Vagina (tissue), 2 donors: ENCODE data around the gene CXorf49. TPM values are rescaled to one million over a fixed set of nuclear protein-coding genes. Genes with fewer than 3 reads are reported as not detected.
"Not testable (repeated sequence)": the region's sequence is repeated elsewhere in the genome, so short reads cannot be mapped to it uniquely, and the experiment has no call there.

Experiments
- DNase-seq, 2 donors: peaks; one replicate each; pipeline ENCODE4 v3.0.0-alpha.2; 2017; ENCODE audit errors: extremely low spot score in 2 of 2
- H3K27ac ChIP-seq: fragments of 200-600 bp; sonication (generic); one replicate; pipeline ENCODE4 v1.5.1; 2019
- H3K27me3 ChIP-seq: fragments of 200-600 bp; sonication (generic); one replicate; pipeline ENCODE4 v1.5.1; 2019
- H3K36me3 ChIP-seq, 2 donors: fragments of 200-600 bp; sonication (generic); one replicate each; pipeline ENCODE4 v1.5.1; 2017 to 2019
- H3K4me1 ChIP-seq: fragments of 200-600 bp; sonication (generic); one replicate; pipeline ENCODE4 v1.5.1; 2019
- H3K4me3 ChIP-seq, 2 donors: fragments of 200-600 bp; sonication (generic); 1 replicate in 1 of 2; 2 replicates in 1 of 2; pipeline ENCODE4 v1.5.1; 2016 to 2019
- H3K9me3 ChIP-seq: fragments of 200-600 bp; sonication (generic); one replicate; pipeline ENCODE4 v1.5.1; 2019
- POLR2A ChIP-seq, 2 donors: fragments of 450-650 bp; IDR thresholded peaks; one replicate each; pipeline ENCODE4 v1.6.1; 2017; ENCODE audit warnings: antibody characterized with exemption in 2 of 2, mild to moderate bottlenecking in 2 of 2, moderate library complexity in 2 of 2
- POLR2AphosphoS5 ChIP-seq, 2 donors: sonication (generic); formaldehyde crosslinking; IDR thresholded peaks; one replicate each; pipeline ENCODE4 v1.9.0; 2017; ENCODE audit warnings: antibody characterized with exemption in 2 of 2, mild to moderate bottlenecking in 2 of 2, low read depth in 1 of 2; ENCODE audit not compliant: insufficient read depth in 1 of 2
- intact Hi-C: fragments of 100-400 bp; cut with DNase I; formaldehyde crosslinking; loops from one replicate; pipeline ENCODE4 v1.15.1; 2023
- total RNA-seq: library from RNA; depleted of rRNA; stranded (reverse); fragments of >200 nt; gene quantifications from one replicate; pipeline ENCODE4 v1.2.3, GENCODE V29; 2016
- TF ChIP-seq, protein P1 (sequence below), 3 experiments: fragments of 450-650 bp in 2 of 3; fragments of 200-600 bp in 1 of 3; sonication (generic) in 1 of 3; IDR thresholded peaks; one replicate each; pipeline ENCODE4 v1.5.1; 2017 to 2019; ENCODE audit warnings: antibody characterized with exemption in 3 of 3, mild to moderate bottlenecking in 2 of 3, moderate library complexity in 2 of 3

The CXorf49 gene
- total RNA-seq, 1 donor from 2014 or later, result not detected

- H3K4me3 ChIP-seq, result no peak overlapping the region
- H3K27me3 ChIP-seq, result no peaks in the 10 kb centered on the region
- peak in 1 of 2 donors; percentile 47 for DNase-seq
- H3K9me3 ChIP-seq, result no peaks in the 10 kb centered on the region
- intact Hi-C loops, result no loop called here
- no peak overlapping the region for H3K27ac ChIP-seq
- H3K36me3 ChIP-seq, result no peaks in the 10 kb centered on the region
- TF ChIP-seq, protein P1, sequence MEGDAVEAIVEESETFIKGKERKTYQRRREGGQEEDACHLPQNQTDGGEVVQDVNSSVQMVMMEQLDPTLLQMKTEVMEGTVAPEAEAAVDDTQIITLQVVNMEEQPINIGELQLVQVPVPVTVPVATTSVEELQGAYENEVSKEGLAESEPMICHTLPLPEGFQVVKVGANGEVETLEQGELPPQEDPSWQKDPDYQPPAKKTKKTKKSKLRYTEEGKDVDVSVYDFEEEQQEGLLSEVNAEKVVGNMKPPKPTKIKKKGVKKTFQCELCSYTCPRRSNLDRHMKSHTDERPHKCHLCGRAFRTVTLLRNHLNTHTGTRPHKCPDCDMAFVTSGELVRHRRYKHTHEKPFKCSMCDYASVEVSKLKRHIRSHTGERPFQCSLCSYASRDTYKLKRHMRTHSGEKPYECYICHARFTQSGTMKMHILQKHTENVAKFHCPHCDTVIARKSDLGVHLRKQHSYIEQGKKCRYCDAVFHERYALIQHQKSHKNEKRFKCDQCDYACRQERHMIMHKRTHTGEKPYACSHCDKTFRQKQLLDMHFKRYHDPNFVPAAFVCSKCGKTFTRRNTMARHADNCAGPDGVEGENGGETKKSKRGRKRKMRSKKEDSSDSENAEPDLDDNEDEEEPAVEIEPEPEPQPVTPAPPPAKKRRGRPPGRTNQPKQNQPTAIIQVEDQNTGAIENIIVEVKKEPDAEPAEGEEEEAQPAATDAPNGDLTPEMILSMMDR (IDR thresholded peaks at IDR 0.05), result no peak
- TF ChIP-seq POLR2AphosphoS5 (IDR thresholded peaks at IDR 0.05; ENCODE audit: insufficient read depth in 1 of 2, low read depth in 1 of 2) (no peak), POLR2A (IDR thresholded peaks at IDR 0.05) (no peak)
- no peaks in the 10 kb centered on the region for H3K4me1 ChIP-seq
Measured at GRCh38 chrX:71671043-71671780, 46.9 kb downstream of the CXorf49 start.

GRCh38 chrX:71669947-71670346 lies 48.1 kb downstream of the CXorf49 start:
- H3K9me3 ChIP-seq, H3K4me1 ChIP-seq, H3K27me3 ChIP-seq, H3K36me3 ChIP-seq, H3K4me3 ChIP-seq, H3K27ac ChIP-seq, intact Hi-C loops: not testable (repeated sequence)
- peak in 1 of 2 donors; percentile 54 for DNase-seq

DNA sequence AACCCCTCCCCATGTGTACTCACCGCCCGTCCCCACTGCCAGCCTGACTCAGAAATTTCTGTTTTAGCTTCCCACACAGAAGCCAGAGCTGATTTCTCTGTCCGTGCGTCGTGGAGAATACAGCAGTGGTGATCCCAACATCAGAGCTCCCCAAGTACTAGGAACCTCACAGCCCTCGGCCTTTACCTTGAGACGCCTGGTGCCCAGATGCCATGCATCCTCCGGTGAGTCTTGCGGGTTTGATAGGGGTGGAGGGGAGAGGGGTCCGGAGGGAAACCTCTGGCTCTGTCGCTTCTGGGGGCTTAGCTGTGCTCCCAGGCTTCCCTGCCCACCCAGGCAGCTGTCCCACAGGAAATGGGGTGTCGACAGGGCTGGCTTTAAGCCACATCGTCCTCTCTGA lies 48.6 kb downstream of the CXorf49 start:
- peak in 1 of 2 donors; percentile 49 for DNase-seq
- Histone ChIP-seq H3K27ac (no peak overlapping the region), H3K9me3 (no peaks in the 10 kb centered on the region), H3K4me1 (no peaks in the 10 kb centered on the region), H3K4me3 (no peak overlapping the region), H3K36me3 (no peaks in the 10 kb centered on the region), H3K27me3 (no peaks in the 10 kb centered on the region)
- intact Hi-C loops, result no loop called here
- TF ChIP-seq, protein P1 (IDR thresholded peaks at IDR 0.05), result no peak
- TF ChIP-seq POLR2A (IDR thresholded peaks at IDR 0.05), result no peak

DNA sequence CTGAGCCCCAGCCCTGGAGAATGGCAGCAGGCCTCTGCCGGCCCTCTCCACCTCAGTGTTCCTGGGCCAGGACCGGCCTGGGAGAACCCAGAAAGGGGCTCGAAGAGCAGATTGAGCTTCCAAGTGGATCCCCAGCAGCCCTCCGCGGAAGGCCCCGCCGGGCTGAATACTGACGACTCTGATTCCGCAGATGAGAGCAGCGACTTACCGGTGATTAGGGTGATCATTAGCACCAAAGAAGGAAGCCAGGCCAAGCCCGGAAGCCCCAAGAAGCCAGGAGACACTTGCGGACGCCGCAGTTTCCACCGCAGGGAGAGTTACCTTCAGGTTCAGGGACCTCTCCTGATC lies 49.9 kb downstream of the CXorf49 start:
- intact Hi-C loops, result no loop called here
- Histone ChIP-seq H3K4me1 (no peaks in the 10 kb centered on the region), H3K36me3 (no peaks in the 10 kb centered on the region), H3K9me3 (no peaks in the 10 kb centered on the region), H3K27ac (no peak overlapping the region), H3K4me3 (no peak overlapping the region), H3K27me3 (no peaks in the 10 kb centered on the region)
- no peak for TF ChIP-seq POLR2AphosphoS5 (IDR thresholded peaks at IDR 0.05; ENCODE audit: insufficient read depth in 1 of 2, low read depth in 1 of 2)
- TF ChIP-seq, protein P1 (IDR thresholded peaks at IDR 0.05), result no peak
- no peak for TF ChIP-seq POLR2A (IDR thresholded peaks at IDR 0.05)
- DNase-seq, result peak in 1 of 2 donors; percentile 52

DNA sequence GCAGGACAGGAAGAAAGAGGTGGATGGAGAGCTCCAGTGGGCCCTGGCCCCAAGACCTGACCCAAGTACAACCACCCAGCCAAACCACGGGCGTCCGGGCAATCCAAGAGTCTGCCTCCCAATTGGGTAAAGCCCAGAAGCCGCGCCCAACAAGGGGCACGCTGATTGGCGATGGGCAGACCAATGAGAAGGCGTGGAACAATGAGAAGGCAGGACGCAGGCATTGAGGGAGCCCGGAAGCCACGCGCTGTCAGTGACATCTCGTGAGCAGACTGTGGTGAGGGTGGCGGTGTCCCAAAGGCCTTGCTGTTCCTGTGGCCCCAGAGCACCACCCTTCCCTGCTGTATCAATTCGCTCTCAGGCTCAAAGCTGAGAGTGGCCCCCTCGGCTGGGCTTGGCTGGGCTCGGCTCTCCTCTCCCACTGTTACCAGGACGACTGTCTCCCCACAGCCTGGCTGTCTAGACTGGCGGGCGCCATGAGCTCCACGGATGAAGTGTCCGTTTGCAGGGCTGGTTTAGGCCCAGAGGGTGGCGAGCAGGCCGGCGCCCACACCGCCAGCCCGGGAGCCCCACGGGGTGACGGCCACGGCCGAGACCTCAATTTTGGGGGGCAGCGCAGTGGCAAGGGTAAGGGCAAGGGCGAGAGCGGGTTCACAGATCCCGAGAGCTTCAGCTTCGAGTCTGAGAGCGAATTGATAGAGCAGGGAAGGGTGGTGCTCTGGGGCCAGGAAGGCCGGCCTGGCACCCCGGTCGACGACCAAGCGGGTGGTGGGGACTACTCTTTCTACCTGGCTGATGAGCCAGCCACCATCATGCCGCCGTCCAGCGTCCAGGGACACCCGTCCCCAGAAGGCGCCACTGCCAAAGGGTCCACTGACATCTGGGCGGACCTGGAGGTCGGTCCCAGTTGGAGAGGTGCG lies 50.5 kb downstream of the CXorf49 start, which contains the start of gene LOC101059915:
TSS of gene LOC101059915 (plus strand) at position 219 of the 920 bp plus-strand sequence.
- Histone ChIP-seq H3K27ac (no peak within 1 kb of the TSS), H3K4me3 (no peak within 1 kb of the TSS), H3K4me1 (no peaks in the 10 kb centered on the region), H3K27me3 (no peaks in the 10 kb centered on the region), H3K36me3 (no peaks in the 10 kb centered on the region), H3K9me3 (no peaks in the 10 kb centered on the region)
- TF ChIP-seq POLR2AphosphoS5 (IDR thresholded peaks at IDR 0.05; ENCODE audit: insufficient read depth in 1 of 2, low read depth in 1 of 2), result no peak
- TF ChIP-seq, protein P1 (IDR thresholded peaks at IDR 0.05), result no peak
- TF ChIP-seq POLR2A (IDR thresholded peaks at IDR 0.05), result no peak
- intact Hi-C loops, result no loop called here
- peak in 1 of 2 donors; percentile 58 for DNase-seq
